Measurements from ENCODE around the gene PPM1F.

Gene PPM1F

GRCh38 chr22:21943571-21944448, 8.8 kb downstream of the PPM1F start:
- Histone ChIP-seq H2BK12ac (ENCODE audit: low read length) (no peak overlapping the region), H3K4me1 (ENCODE audit: control insufficient read depth in 2 of 2, insufficient read depth in 1 of 2, low read depth in 1 of 2, low read length in 2 of 2) (peaks cover 7 to 13% of the 10 kb centered on the region in 2 donors), H3K27me3 (ENCODE audit: control insufficient read depth in 3 of 3, insufficient read depth in 3 of 3, low read depth in 1 of 3, low read length in 3 of 3) (no peaks in the 10 kb centered on the region), H2AK5ac (ENCODE audit: low read depth, low read length) (no peak overlapping the region), H2AFZ (ENCODE audit: low read length) (no peak overlapping the region), H3K4me3 (ENCODE audit: low read length in 2 of 2) (no peak overlapping the region), H3K4ac (ENCODE audit: low read length) (no peak overlapping the region), H4K8ac (ENCODE audit: low read depth, low read length) (no peak overlapping the region), H2BK5ac (ENCODE audit: low read length) (no peak overlapping the region), H3K9ac (ENCODE audit: low read depth, low read length, poor library complexity) (no peak overlapping the region), H3K27ac (replicated peaks; ENCODE audit: low read length) (no peak overlapping the region), H3K18ac (ENCODE audit: low read length) (no peak overlapping the region), H3K14ac (ENCODE audit: low read length) (no peak overlapping the region), H3K4me2 (ENCODE audit: insufficient read depth, low read length, poor library complexity, severe bottlenecking) (no peak overlapping the region), H3K23ac (ENCODE audit: low read depth, low read length, poor library complexity) (peak overlapping the region; percentile 39), H2BK15ac (ENCODE audit: low read length) (no peak overlapping the region), H3K79me1 (ENCODE audit: low read depth, low read length) (no peaks in the 10 kb centered on the region), H2BK120ac (ENCODE audit: low read depth, low read length) (no peak overlapping the region), H3K36me3 (replicated peaks in 1 of 2; ENCODE audit: control insufficient read depth in 2 of 2, insufficient read depth in 2 of 2, low read length in 2 of 2) (peaks cover 16 to 36% of the 10 kb centered on the region in 2 donors), H3K9me3 (replicated peaks in 1 of 2; ENCODE audit: control insufficient read depth in 2 of 2, insufficient read depth in 1 of 2, low read depth in 1 of 2, low read length in 2 of 2) (no peaks in the 10 kb centered on the region), H4K91ac (ENCODE audit: low read depth, low read length, poor library complexity) (no peak overlapping the region)
- DNase-seq (ENCODE audit: low spot score): no peak
- WGBS, 2 donors (ENCODE audit: extremely low coverage in 2 of 2, insufficient read length in 2 of 2, insufficient replicate concordance in 1 of 2): no CpG with 5 or more reads among the region's 18 CpGs

- H3K36me3 ChIP-seq (replicated peaks in 1 of 2; ENCODE audit: control insufficient read depth in 2 of 2, insufficient read depth in 2 of 2, low read length in 2 of 2): peaks cover 16 to 36% of the 10 kb centered on the region in 2 donors
- no peak overlapping the region for H3K14ac ChIP-seq (ENCODE audit: low read length)
- WGBS, 2 donors (ENCODE audit: extremely low coverage in 2 of 2, insufficient read length in 2 of 2, insufficient replicate concordance in 1 of 2): no CpG with 5 or more reads among the region's 19 CpGs
- no peak overlapping the region for H2AFZ ChIP-seq (ENCODE audit: low read length)
- no peak overlapping the region for H4K8ac ChIP-seq (ENCODE audit: low read depth, low read length)
- H2AK5ac ChIP-seq (ENCODE audit: low read depth, low read length): no peak overlapping the region
- no peak overlapping the region for H2BK5ac ChIP-seq (ENCODE audit: low read length)
- DNase-seq (ENCODE audit: low spot score): no peak
- H3K27ac ChIP-seq (replicated peaks; ENCODE audit: low read length): no peak overlapping the region
- no peak overlapping the region for H4K91ac ChIP-seq (ENCODE audit: low read depth, low read length, poor library complexity)
- H3K4me1 ChIP-seq (ENCODE audit: control insufficient read depth in 2 of 2, insufficient read depth in 1 of 2, low read depth in 1 of 2, low read length in 2 of 2): peaks cover 9 to 21% of the 10 kb centered on the region in 2 donors
- no peak overlapping the region for H2BK15ac ChIP-seq (ENCODE audit: low read length)
- H3K9me3 ChIP-seq (replicated peaks in 1 of 2; ENCODE audit: control insufficient read depth in 2 of 2, insufficient read depth in 1 of 2, low read depth in 1 of 2, low read length in 2 of 2): no peaks in the 10 kb centered on the region
- no peak overlapping the region for H2BK120ac ChIP-seq (ENCODE audit: low read depth, low read length)
- no peak overlapping the region for H3K4me3 ChIP-seq (ENCODE audit: low read length in 2 of 2)
- peak overlapping the region; percentile 50 for H3K9ac ChIP-seq (ENCODE audit: low read depth, low read length, poor library complexity)
- H2BK12ac ChIP-seq (ENCODE audit: low read length): no peak overlapping the region
- H3K79me1 ChIP-seq (ENCODE audit: low read depth, low read length): no peaks in the 10 kb centered on the region
- H3K27me3 ChIP-seq (ENCODE audit: control insufficient read depth in 3 of 3, insufficient read depth in 3 of 3, low read depth in 1 of 3, low read length in 3 of 3): no peaks in the 10 kb centered on the region
- peak overlapping the region; percentile 90 for H3K23ac ChIP-seq (ENCODE audit: low read depth, low read length, poor library complexity)
- H3K4ac ChIP-seq (ENCODE audit: low read length): peak overlapping the region; percentile 10
- H3K4me2 ChIP-seq (ENCODE audit: insufficient read depth, low read length, poor library complexity, severe bottlenecking): no peak overlapping the region
- no peak overlapping the region for H3K18ac ChIP-seq (ENCODE audit: low read length)
Measured at GRCh38 chr22:21942407-21943343, 10.0 kb downstream of the PPM1F start.

GRCh38 chr22:21941921-21942320, 10.7 kb downstream of the PPM1F start:
- no peak overlapping the region for H3K4me3 ChIP-seq (ENCODE audit: low read length in 2 of 2)
- H3K9me3 ChIP-seq (replicated peaks in 1 of 2; ENCODE audit: control insufficient read depth in 2 of 2, insufficient read depth in 1 of 2, low read depth in 1 of 2, low read length in 2 of 2): no peaks in the 10 kb centered on the region
- H3K27me3 ChIP-seq (ENCODE audit: control insufficient read depth in 3 of 3, insufficient read depth in 3 of 3, low read depth in 1 of 3, low read length in 3 of 3): no peaks in the 10 kb centered on the region
- DNase-seq (ENCODE audit: low spot score): no peak
- no peak overlapping the region for H3K18ac ChIP-seq (ENCODE audit: low read length)
- peaks cover 7 to 18% of the 10 kb centered on the region in 2 donors for H3K4me1 ChIP-seq (ENCODE audit: control insufficient read depth in 2 of 2, insufficient read depth in 1 of 2, low read depth in 1 of 2, low read length in 2 of 2)
- no peak overlapping the region for H2AK5ac ChIP-seq (ENCODE audit: low read depth, low read length)
- H4K91ac ChIP-seq (ENCODE audit: low read depth, low read length, poor library complexity): no peak overlapping the region
- no peak overlapping the region for H3K23ac ChIP-seq (ENCODE audit: low read depth, low read length, poor library complexity)
- H3K14ac ChIP-seq (ENCODE audit: low read length): no peak overlapping the region
- H2AFZ ChIP-seq (ENCODE audit: low read length): no peak overlapping the region
- H2BK5ac ChIP-seq (ENCODE audit: low read length): no peak overlapping the region
- H2BK12ac ChIP-seq (ENCODE audit: low read length): no peak overlapping the region
- no peak overlapping the region for H3K4me2 ChIP-seq (ENCODE audit: insufficient read depth, low read length, poor library complexity, severe bottlenecking)
- H2BK15ac ChIP-seq (ENCODE audit: low read length): no peak overlapping the region
- no peak overlapping the region for H3K4ac ChIP-seq (ENCODE audit: low read length)
- H4K8ac ChIP-seq (ENCODE audit: low read depth, low read length): no peak overlapping the region
- WGBS, 2 donors (ENCODE audit: extremely low coverage in 2 of 2, insufficient read length in 2 of 2, insufficient replicate concordance in 1 of 2): no CpG with 5 or more reads among the region's 8 CpGs
- H3K36me3 ChIP-seq (replicated peaks in 1 of 2; ENCODE audit: control insufficient read depth in 2 of 2, insufficient read depth in 2 of 2, low read length in 2 of 2): peaks cover 18 to 41% of the 10 kb centered on the region in 2 donors
- no peak overlapping the region for H2BK120ac ChIP-seq (ENCODE audit: low read depth, low read length)
- no peak overlapping the region for H3K27ac ChIP-seq (replicated peaks; ENCODE audit: low read length)
- no peak overlapping the region for H3K9ac ChIP-seq (ENCODE audit: low read depth, low read length, poor library complexity)
- H3K79me1 ChIP-seq (ENCODE audit: low read depth, low read length): no peaks in the 10 kb centered on the region

- WGBS, 2 donors (ENCODE audit: extremely low coverage in 2 of 2, insufficient read length in 2 of 2, insufficient replicate concordance in 1 of 2): no CpG with 5 or more reads among the region's 3 CpGs
- Histone ChIP-seq H3K4ac (ENCODE audit: low read length) (no peak overlapping the region), H3K4me1 (ENCODE audit: control insufficient read depth in 2 of 2, insufficient read depth in 1 of 2, low read depth in 1 of 2, low read length in 2 of 2) (peaks cover 5 to 18% of the 10 kb centered on the region in 2 donors), H3K9me3 (replicated peaks in 1 of 2; ENCODE audit: control insufficient read depth in 2 of 2, insufficient read depth in 1 of 2, low read depth in 1 of 2, low read length in 2 of 2) (no peaks in the 10 kb centered on the region), H3K79me1 (ENCODE audit: low read depth, low read length) (no peaks in the 10 kb centered on the region), H2AFZ (ENCODE audit: low read length) (no peak overlapping the region), H3K4me3 (ENCODE audit: low read length in 2 of 2) (no peak overlapping the region), H2BK15ac (ENCODE audit: low read length) (no peak overlapping the region), H3K9ac (ENCODE audit: low read depth, low read length, poor library complexity) (no peak overlapping the region), H4K8ac (ENCODE audit: low read depth, low read length) (no peak overlapping the region), H3K18ac (ENCODE audit: low read length) (no peak overlapping the region), H3K4me2 (ENCODE audit: insufficient read depth, low read length, poor library complexity, severe bottlenecking) (no peak overlapping the region), H3K23ac (ENCODE audit: low read depth, low read length, poor library complexity) (peak overlapping the region; percentile 71), H4K91ac (ENCODE audit: low read depth, low read length, poor library complexity) (no peak overlapping the region), H2AK5ac (ENCODE audit: low read depth, low read length) (no peak overlapping the region), H3K27ac (replicated peaks; ENCODE audit: low read length) (no peak overlapping the region), H3K14ac (ENCODE audit: low read length) (no peak overlapping the region), H3K36me3 (replicated peaks in 1 of 2; ENCODE audit: control insufficient read depth in 2 of 2, insufficient read depth in 2 of 2, low read length in 2 of 2) (peaks cover 15 to 48% of the 10 kb centered on the region in 2 donors), H2BK12ac (ENCODE audit: low read length) (no peak overlapping the region), H2BK120ac (ENCODE audit: low read depth, low read length) (no peak overlapping the region), H2BK5ac (ENCODE audit: low read length) (no peak overlapping the region), H3K27me3 (ENCODE audit: control insufficient read depth in 3 of 3, insufficient read depth in 3 of 3, low read depth in 1 of 3, low read length in 3 of 3) (no peaks in the 10 kb centered on the region)
- DNase-seq (ENCODE audit: low spot score): no peak
Measured at GRCh38 chr22:21940521-21940920, 12.1 kb downstream of the PPM1F start.

All from neuronal stem cell (in vitro differentiated cells).